Activated CD8-positive, alpha-beta memory T cell treated with anti-CD3 and anti-CD28 coated beads, Interleukin-2, amount 50 U/mL, for 1 hour (primary cell): Measurements from ENCODE around the gene KDM4B.

Experiments used
- DNase-seq: peaks from one replicate; pipeline ENCODE4 v3.0.0-alpha.2; 2020; ENCODE audit errors: extremely low read depth

Gene KDM4B

GRCh38 chr19:5050067-5050656, 81.2 kb downstream of the KDM4B start:
- DNase-seq: no peak

GRCh38 chr19:5050905-5051304, 82.0 kb downstream of the KDM4B start:
- no peak for DNase-seq

- no peak for DNase-seq
Observed at GRCh38 chr19:5051619-5052018, 82.7 kb downstream of the KDM4B start.

GRCh38 chr19:5052515-5052914, 83.6 kb downstream of the KDM4B start:
- DNase-seq: no peak

GRCh38 chr19:5052945-5053485, 84.1 kb downstream of the KDM4B start:
- no peak for DNase-seq

GRCh38 chr19:5053661-5054060, 84.7 kb downstream of the KDM4B start:
- DNase-seq: no peak

GRCh38 chr19:5054551-5055456, 85.9 kb downstream of the KDM4B start:
- no peak for DNase-seq

GRCh38 chr19:5055457-5055776, 86.5 kb downstream of the KDM4B start:
- DNase-seq: no peak

- no peak for DNase-seq
Observed at GRCh38 chr19:5057860-5058259, 88.9 kb downstream of the KDM4B start.

GRCh38 chr19:5058521-5059212, 89.8 kb downstream of the KDM4B start:
- no peak for DNase-seq

- no peak for DNase-seq
Observed at GRCh38 chr19:5059213-5059574, 90.3 kb downstream of the KDM4B start.

GRCh38 chr19:5059793-5060192, 90.9 kb downstream of the KDM4B start:
- DNase-seq: no peak

GRCh38 chr19:5062195-5062594, 93.3 kb downstream of the KDM4B start:
- DNase-seq: no peak

- DNase-seq: no peak
Observed at GRCh38 chr19:5062799-5063198, 93.9 kb downstream of the KDM4B start.

GRCh38 chr19:5063873-5064645, 95.1 kb downstream of the KDM4B start:
- DNase-seq: no peak

GRCh38 chr19:5064896-5065295, 96.0 kb downstream of the KDM4B start:
- DNase-seq: no peak

- DNase-seq: no peak
Observed at GRCh38 chr19:5065663-5066093, 96.8 kb downstream of the KDM4B start.

- no peak for DNase-seq
Observed at GRCh38 chr19:5066768-5067167, 97.9 kb downstream of the KDM4B start.

GRCh38 chr19:5067678-5068077, 98.8 kb downstream of the KDM4B start:
- DNase-seq: no peak

GRCh38 chr19:5068233-5069072, 99.5 kb downstream of the KDM4B start:
- no peak for DNase-seq

GRCh38 chr19:5070331-5070730, 101.4 kb downstream of the KDM4B start:
- DNase-seq: no peak
